Measurements from ENCODE around the gene OSGEP.
A peak's percentile ranks its signal among the peaks of the same experiment; 100 is the strongest.

Gene OSGEP

DNA sequence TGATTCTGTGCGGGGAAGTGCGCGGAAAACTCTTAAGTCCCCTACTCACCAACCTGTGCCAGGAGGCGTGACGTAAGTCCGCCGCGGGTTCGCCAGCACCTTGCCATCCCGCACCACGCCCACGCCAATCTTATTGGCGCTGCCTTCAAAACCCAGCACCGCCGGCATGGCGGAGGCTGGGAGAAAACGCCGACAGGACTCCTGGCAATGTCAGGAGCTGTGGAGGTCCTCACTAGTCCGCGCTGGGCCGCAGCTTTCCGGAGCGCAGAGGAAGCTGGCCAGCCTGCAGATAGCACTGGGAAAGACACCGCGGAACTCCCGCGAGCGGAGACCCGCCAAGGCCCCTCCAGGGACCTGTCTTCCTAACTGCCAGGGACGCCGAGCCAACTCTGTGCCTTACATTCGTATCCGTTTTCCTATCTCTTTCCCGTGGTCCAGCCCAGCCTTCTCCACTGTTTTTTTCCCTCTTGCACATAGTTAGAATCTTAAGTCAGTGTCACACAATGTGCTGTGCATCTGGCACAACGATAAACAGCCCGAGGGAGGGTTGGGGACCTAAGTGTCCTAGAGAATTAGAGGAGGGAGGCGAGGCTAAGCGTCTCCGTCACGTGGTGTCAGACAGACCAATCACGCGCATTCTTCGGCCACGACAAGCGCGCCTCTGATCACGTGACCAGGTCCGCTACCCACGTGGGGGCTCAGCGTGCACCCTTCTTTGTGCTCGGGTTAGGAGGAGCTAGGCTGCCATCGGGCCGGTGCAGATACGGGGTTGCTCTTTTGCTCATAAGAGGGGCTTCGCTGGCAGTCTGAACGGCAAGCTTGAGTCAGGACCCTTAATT, at the start of gene OSGEP, which contains the start of gene APEX1:
OSGEP (minus strand) TSS at position 297 of the 839 bp plus-strand sequence; CDS start at position 168, 129 bp downstream.
APEX1 (plus strand) TSS at position 711 of the 839 bp plus-strand sequence. CDS start 420 bp downstream, outside the sequence.
- peak; percentile 99 for DNase-seq (ENCODE audit: low spot score)

GRCh38 chr14:20503898-20504297, 49.3 kb upstream of the OSGEP start:
- DNase-seq (ENCODE audit: low spot score), result no peak

DNA sequence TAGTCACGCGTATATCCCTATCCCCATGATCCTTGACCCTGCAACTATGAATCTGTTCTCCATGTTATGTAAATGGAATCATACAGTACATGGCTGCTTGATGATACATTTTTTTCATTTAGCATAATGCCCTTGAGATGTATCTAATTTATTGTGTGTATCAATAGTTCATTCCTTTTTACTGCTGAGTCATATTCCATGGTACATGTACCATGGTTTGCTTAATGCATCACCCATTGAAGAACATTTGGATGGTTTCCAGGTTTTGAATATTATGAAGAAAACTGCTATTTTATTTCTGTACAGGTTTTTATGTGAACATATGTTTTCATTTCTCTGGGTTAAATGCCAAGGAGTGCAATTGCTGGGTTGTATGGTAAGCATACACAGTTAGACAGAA, 46.7 kb upstream of the OSGEP start:
- no peak for DNase-seq (ENCODE audit: low spot score)

GRCh38 chr14:20499881-20500280, 45.3 kb upstream of the OSGEP start:
- DNase-seq (ENCODE audit: low spot score), result no peak

DNA sequence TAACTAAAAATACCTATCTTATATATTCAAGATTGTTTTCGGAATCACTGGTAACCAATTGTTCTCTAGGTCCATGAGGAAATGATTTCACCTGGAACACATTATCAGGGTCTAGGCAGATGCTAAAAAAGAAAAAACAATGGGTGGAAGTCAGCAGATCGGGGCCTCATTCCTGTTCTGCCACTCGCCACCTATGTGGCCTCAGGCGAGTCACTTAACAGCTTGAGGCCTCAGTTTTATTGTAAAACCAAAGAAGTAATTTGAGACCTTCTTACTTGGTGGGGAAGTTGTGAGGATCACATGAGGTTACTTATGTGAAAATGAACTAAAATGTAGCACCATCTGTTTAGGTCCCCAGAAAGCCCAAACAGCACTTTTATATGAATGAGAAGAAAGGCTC, 44.5 kb upstream of the OSGEP start:
- no peak for DNase-seq (ENCODE audit: low spot score)

DNA sequence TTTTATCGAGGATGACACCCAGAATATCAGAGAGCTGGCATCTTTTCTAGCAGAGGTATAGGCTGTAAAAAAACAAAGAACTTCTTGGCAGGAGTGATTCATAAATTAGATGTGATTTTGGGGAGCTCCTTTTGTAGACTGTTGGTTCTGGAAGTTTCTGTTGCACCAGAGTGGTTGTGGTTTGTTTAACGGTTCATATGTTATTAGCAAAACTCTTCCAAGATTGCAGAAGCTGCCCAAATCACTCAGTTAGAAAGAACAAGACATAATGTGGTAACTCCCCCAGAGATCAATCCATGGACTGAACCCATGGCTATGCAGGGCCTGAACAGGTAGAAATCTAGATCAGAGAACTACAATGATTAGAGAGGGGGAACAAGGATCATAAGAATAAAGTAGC, 44.0 kb upstream of the OSGEP start:
- no peak for DNase-seq (ENCODE audit: low spot score)

GRCh38 chr14:20494935-20495766, 40.5 kb upstream of the OSGEP start:
- no peak for DNase-seq (ENCODE audit: low spot score)

DNA sequence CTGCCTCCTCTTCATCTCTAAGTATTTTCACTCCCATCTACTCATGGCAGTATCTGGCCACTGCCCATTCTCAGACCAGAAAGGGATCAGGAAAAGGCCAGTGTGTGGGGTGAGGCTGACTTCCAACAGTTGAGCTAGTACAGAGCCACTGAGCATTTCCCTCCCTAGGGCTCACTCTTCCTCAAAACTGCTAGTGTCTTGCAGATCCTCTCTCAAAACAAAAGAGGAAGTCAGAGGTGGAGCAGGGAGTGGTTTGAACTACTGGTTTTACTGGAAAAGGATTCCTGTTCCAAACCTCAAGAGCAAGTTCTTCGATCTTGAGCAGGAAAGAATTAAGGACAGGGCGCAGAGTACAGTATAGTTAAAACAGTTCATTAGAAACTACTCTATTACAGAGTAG, 39.0 kb upstream of the OSGEP start:
- DNase-seq (ENCODE audit: low spot score), result no peak

DNA sequence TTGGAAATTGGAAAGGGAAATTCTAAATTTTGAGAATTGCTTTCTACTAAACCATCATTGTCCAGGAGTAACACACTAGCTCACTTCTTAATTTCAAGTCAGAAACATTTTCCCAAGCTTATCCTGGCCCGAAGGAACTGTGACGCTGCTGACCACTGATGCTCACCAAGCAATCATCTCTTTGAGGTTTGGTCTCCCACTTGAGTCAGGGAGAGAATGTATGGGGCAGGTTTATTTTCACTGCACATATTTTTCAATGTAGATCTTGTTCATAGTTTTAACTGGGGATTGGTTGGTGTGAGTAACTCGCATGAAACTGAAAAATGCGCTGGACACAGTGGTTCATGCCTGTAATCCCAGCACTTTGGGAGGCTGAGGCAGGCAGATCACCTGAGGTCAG, 37.9 kb upstream of the OSGEP start:
- DNase-seq (ENCODE audit: low spot score), result no peak

DNA sequence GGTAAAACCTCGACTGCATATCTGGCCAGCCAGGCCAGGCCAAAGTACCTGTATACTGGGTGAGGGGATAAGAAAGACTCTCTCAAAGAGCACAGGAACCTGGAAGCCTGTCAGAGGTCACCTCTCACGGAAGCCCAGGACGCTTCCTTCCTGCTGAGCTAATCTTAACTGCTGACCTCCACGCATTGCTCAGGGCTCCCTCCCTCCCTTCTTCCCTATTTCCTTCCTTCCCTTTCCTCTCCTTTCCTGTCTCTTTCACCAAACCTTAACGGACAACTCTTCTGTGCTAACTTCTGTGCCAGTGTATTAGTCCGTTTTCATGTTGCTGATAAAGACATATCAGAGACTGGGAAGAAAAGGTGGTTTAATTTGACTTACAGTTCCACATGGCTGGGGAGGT, 36.0 kb upstream of the OSGEP start:
- DNase-seq (ENCODE audit: low spot score), result no peak

DNA sequence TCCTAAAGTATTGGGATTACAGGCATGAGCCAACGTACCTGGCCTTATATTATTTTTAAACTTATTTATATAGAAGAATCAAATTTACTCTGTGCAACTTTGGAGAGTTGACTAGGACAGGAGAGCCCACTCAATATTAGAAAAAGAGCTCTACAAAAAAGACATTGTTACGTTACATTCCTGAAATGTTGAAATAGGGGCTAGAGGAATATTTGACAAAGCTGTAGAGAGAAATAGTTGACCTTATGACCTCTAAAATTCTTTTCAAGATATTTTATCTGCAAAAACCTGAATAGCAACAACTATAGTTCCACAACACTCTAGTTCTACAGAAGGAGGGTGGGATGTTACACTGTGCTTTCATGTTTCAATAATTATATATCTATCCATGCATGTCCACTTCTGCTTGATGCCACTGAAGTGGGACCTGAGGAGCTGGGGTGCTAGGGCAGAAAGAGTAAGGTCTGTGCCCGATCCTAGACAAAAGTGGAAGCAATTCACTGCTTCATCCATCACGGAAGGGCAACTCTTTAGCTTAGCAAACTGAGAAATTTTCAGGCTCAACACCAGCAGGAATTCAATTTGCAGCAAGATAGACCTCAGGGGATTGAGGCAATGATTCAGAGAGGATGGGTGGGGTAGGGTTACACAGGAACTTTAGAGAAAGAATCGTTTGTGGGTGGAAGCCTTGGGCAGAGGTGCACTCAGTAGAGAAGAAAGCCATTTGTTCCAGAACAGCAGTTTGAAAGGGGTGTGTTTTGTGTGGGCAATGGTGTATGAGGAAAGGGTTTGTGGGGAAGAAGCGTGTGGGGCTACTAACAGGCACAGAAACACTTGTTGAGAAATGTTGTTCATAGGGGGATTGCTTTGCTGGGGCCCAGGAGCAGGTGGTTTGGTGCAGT, 34.7 kb upstream of the OSGEP start:
- DNase-seq (ENCODE audit: low spot score), result no peak

DNA sequence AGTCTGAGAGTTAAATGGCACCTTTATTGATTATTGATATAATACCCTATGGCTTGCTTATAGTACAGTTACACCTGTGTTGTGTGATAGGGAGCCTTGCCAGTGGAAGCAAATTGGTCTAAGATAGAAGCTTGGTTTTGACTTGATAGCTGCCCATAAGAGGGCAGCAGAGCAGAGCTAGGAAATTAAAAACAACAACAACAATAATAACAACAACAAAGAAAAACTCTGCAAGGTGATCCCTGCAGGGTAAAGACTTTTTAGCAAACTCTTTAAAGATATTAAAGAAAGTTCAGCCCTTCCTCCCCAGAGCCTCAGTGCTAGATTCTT, 32.7 kb upstream of the OSGEP start:
- DNase-seq (ENCODE audit: low spot score), result no peak

- DNase-seq (ENCODE audit: low spot score), result no peak
These were observed 32.2 kb upstream of the OSGEP start for GRCh38 chr14:20486684-20487395.

- DNase-seq (ENCODE audit: low spot score), result no peak
These were observed 31.3 kb upstream of the OSGEP start for GRCh38 chr14:20485900-20486299.

- DNase-seq (ENCODE audit: low spot score), result no peak
These were observed 27.8 kb upstream of the OSGEP start for GRCh38 chr14:20482382-20482781.

- DNase-seq (ENCODE audit: low spot score), result no peak
These were observed 24.3 kb upstream of the OSGEP start for GRCh38 chr14:20478894-20479293.

- DNase-seq (ENCODE audit: low spot score), result no peak
These were observed 22.7 kb upstream of the OSGEP start for GRCh38 chr14:20477211-20477876.

GRCh38 chr14:20476776-20477175, 22.2 kb upstream of the OSGEP start:
- DNase-seq (ENCODE audit: low spot score), result no peak

DNA sequence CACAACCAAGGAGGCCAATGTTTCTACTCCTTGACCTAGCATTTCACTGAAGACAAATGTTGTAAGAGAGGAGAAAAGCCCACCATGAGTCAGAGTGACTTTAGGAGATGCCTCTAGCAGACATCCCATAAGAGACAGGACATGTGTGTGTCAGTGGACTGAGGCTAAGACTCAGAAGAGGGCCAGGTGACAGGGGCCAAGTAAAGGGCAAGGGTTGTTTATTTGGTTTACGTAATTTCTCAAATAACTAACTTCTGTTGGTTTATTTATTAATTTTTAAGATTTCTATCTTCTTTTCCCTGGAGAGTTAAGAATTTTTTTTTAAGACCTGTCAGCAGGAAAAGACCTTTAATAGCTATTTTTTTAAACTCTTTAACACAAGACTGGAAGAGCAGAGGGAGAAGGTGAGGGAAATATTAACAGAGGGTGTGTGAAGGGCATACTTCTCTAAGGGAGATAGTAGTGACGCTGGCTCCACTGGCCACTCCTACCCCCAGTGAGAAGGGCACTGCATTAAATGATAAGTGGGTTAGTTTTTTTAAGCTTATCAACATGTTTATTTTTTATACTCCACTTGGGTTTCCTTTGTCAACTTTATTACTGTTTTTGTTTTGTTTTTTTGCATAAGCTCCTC, 18.0 kb upstream of the OSGEP start:
- DNase-seq (ENCODE audit: low spot score), result no peak

- DNase-seq (ENCODE audit: low spot score), result no peak
These were observed 15.9 kb upstream of the OSGEP start for GRCh38 chr14:20470603-20470901.

Data from cerebellar cortex (tissue), 1 donor.